Raji (cell line): ENCODE measurements around the gene RAPSN.

ENCODE experiments used
- POLR2A ChIP-seq: IDR thresholded peaks from 2 replicates; pipeline ENCODE4 v1.6.1; 2011; ENCODE audit warnings: low read depth, low read length, control low read depth; ENCODE audit not compliant: insufficient read depth

Gene RAPSN

DNA sequence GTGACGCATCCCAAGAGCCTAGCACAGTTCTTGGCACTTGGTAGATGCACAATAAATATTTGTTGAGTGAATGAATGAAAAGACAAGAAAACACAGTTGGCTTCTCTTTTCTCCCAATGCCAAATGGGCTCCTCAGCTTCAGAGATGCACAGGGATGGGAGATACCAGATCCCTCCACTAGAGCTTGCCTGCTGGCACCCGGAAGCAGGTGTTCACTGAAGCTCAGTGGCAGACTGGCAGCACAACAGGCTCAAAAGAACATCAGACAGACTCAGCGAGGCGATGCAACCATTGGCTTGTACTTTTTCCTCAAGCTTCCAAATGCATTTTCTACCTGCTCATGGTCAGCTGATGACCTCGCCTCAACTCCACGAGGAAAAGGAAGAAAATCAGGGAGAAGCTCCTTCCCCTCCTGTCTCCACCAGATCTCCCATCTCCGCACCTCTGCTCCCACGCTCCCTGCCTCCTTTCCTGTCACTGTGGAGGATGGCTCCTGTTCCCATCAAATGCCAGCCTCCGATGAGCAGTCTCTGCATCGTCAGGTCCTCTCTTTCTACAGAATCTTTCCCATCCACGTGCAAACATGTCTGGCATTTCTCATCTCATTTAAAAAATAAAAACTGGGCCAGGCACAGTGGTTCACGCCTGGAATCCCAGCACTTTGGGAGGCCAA is 5.8 kb downstream of the RAPSN start:
- no peak for TF ChIP-seq POLR2A

- no peak for TF ChIP-seq POLR2A
Measured at GRCh38 chr11:47442514-47442913, 6.4 kb downstream of the RAPSN start.

DNA sequence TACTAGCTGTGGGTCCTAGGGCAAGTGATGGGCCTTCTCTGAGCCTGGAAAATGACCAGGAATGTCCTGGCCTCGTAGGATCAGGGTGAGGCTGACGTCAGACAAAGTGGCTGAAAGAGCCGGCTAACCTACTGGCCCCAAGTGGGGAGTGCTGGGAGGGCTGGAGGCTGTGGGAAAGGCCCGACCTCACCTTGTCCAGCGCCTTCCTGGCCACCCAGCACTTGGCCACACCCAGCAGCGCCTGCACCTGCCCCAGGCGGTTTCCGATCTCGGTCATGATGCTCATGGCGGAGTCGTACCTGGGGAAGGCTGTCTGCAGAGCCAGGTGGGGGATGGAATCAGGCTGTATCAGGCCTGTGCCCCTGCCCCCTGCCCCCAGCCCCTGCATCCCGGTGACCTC is 7.5 kb downstream of the RAPSN start:
- TF ChIP-seq POLR2A, result no peak

DNA sequence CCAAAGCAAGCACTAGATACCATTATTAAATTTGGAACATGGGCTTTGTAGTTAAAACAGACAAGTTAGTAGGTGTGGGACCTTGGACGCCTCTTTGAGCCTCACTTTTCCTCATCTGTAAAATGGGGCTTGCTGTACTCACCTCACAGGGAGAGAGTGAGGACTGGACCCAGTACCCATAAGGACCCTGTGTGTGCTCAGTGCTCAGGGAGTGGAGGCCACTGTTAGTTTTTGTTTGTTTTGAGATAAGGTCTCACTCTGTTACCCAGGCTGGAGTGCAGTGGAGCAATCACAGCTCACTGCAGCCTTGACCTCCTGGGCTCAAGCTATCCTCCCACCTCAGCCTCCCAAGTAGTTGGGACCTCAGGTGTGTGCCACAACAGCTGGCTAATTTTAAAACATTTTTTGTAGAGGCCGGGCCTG is 8.9 kb downstream of the RAPSN start:
- no peak for TF ChIP-seq POLR2A

DNA sequence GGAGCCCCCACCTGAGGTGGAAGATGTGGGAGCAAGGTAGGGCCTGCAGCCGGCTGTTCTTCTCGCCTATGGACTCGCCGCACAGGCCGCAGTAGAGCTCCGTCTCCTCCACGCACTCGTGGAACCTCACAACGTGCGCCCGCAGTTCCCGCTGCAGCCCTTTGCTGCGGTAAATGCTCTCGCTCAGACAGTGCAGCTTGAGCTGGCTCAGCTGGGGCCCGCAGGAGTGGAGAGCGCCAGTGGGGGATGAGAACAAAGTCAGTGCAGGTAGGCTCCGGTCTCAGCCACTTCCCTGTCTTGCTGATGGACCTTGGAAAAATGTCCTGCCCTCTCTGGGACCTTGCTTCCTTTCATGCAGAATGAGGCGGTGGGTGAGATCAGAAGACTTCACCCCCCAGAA is 10.2 kb downstream of the RAPSN start:
- TF ChIP-seq POLR2A, result no peak

GRCh38 chr11:47437746-47438418 is 11.1 kb downstream of the RAPSN start:
- no peak for TF ChIP-seq POLR2A

- no peak for TF ChIP-seq POLR2A
Measured at GRCh38 chr11:47437218-47437745, 11.7 kb downstream of the RAPSN start.

- TF ChIP-seq POLR2A, result no peak
Measured at GRCh38 chr11:47436726-47437125, 12.2 kb downstream of the RAPSN start.

- no peak for TF ChIP-seq POLR2A
Measured at GRCh38 chr11:47435687-47436086, 13.2 kb downstream of the RAPSN start.

DNA sequence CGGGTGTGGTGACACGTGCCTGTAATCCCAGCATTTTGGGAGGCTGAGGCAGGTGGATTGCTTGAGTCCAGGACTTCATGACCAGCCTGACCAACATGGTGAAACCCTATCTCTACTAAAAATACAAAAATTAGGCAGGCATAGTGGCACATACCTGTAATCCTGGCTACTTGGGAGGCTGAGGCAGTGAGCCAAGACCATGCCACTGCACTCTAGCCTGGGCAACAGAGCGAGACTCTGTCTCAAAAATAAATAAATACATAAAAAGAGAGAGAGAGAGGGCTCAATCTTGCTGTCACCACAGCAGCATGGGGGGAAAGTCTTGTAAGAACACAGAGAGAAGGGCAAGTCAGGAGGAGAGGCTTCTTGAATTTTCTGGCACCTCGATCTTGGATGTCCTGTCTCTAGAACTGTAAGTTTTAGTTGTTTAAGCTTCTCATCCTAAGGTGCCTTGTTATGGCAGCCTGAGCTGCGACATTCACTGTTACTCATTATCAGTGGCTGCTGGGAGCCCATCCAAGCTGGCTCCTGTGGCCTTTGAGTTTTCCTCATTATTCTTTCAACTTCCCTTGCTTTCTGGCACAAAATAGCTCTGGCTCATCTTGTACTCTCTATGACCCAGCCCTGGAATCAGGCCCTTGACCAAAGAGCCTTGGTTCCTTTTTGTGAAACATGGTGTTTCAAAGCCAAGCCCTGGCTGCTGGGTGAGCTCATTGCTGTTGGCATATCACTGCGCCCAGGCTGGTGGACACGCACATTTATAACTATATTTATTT is 14.7 kb downstream of the RAPSN start:
- no peak for TF ChIP-seq POLR2A

DNA sequence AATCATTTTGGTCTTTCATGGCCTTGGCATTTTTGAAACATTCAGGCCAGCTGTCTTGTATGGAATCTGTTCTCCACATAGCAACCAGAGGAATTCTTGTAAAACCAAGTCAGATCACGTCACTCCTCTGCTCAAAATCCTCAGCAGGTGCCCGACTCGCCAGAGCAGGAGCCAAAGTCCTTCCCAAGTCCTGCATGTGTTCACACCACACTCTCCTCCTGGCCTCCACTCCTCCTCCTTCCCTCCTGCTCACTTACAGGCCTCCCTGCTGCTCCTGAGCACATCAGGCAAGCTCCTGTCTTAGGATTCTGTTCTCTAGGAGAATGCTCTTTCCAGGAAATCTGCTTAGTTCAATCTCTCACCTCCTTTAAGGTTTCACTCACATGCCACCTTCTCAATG is 15.8 kb downstream of the RAPSN start:
- no peak for TF ChIP-seq POLR2A

DNA sequence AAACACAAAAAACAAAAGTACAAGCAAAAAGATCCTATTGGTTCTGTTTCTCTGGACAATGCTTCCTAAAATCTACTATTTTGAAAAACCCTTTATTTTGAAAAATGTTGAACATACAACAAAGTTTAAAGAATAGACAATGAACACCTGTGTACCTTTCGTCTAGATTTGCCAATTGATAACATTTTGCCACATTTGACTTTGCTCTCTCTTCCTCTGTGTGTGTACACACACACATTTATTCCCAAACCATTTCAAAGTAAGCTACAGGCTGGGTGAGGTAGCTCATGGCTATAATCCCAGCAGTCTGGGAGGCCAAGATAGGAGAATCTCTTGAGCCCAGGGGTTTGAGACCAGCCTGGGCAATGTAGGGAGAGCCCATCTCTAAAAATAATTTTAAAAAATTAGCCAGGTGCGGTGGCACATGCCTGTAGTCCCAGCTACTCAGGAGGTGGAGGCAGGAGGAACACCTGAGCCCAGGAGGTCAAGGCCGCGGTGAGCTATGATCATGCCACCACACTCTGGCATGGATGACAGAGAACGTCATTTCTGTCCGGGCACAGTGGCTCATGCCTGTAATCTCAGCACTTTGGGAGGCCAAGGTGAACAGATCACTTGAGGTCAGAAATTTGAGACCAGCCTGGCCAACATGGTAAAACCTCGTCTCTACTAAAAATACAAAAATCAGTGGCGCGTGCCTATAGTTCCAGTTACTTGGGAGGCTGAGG is 17.4 kb downstream of the RAPSN start:
- TF ChIP-seq POLR2A, result no peak

- no peak for TF ChIP-seq POLR2A
Measured at GRCh38 chr11:47430524-47430923, 18.4 kb downstream of the RAPSN start.

- TF ChIP-seq POLR2A, result peak; percentile 63
Measured at GRCh38 chr11:47426062-47426956, 22.6 kb downstream of the RAPSN start, which contains the start of gene PSMC3. Gene PSMC3 (minus strand): TSS chr11:47426439. CDS start chr11:47426279, 160 bp downstream.
